ENCODE results near the gene MBD5.
A peak's percentile ranks its signal among the peaks of the same experiment; 100 is the strongest.

Gene MBD5

GRCh38 chr2:148184976-148185375 is 164.1 kb downstream of the MBD5 start:
- TF ChIP-seq CTCF (IDR thresholded peaks at IDR 0.05; ENCODE audit: low read depth, low read length, missing control alignments), result no peak
- DNase-seq (ENCODE audit: low read depth), result no peak
- in situ Hi-C loops (cut with HindIII; ENCODE audit: low sequenced_read_pairs), result no loop called here
- no peak overlapping the region for H3K4me3 ChIP-seq (ENCODE audit: low read depth, low read length)

- H3K4me3 ChIP-seq (ENCODE audit: low read depth, low read length), result no peak overlapping the region
- in situ Hi-C loops (cut with HindIII; ENCODE audit: low sequenced_read_pairs), result no loop called here
- no peak for DNase-seq (ENCODE audit: low read depth)
- TF ChIP-seq CTCF (IDR thresholded peaks at IDR 0.05; ENCODE audit: low read depth, low read length, missing control alignments), result no peak
Observed at GRCh38 chr2:148194882-148195281, 174.0 kb downstream of the MBD5 start.

GRCh38 chr2:148201075-148202004 is 180.4 kb downstream of the MBD5 start:
- H3K4me3 ChIP-seq (ENCODE audit: low read depth, low read length), result no peak overlapping the region
- in situ Hi-C loops (cut with HindIII; ENCODE audit: low sequenced_read_pairs), result no loop called here
- peak; percentile 19 for TF ChIP-seq CTCF (IDR thresholded peaks at IDR 0.05; ENCODE audit: low read depth, low read length, missing control alignments)
- DNase-seq (ENCODE audit: low read depth), result no peak

GRCh38 chr2:148202237-148202636 is 181.3 kb downstream of the MBD5 start:
- no peak for TF ChIP-seq CTCF (IDR thresholded peaks at IDR 0.05; ENCODE audit: low read depth, low read length, missing control alignments)

GRCh38 chr2:148207111-148207510 is 186.2 kb downstream of the MBD5 start:
- DNase-seq (ENCODE audit: low read depth), result no peak
- in situ Hi-C loops (cut with HindIII; ENCODE audit: low sequenced_read_pairs), result no loop called here
- TF ChIP-seq CTCF (IDR thresholded peaks at IDR 0.05; ENCODE audit: low read depth, low read length, missing control alignments), result no peak
- no peak overlapping the region for H3K4me3 ChIP-seq (ENCODE audit: low read depth, low read length)

More at GRCh38 chr2:148202237-148202636, 181.3 kb downstream of the MBD5 start:
- in situ Hi-C loops (cut with HindIII; ENCODE audit: low sequenced_read_pairs), result no loop called here
- H3K4me3 ChIP-seq (ENCODE audit: low read depth, low read length), result no peak overlapping the region
- no peak for DNase-seq (ENCODE audit: low read depth)

GRCh38 chr2:148209603-148210002 is 188.7 kb downstream of the MBD5 start:
- in situ Hi-C loops (cut with HindIII; ENCODE audit: low sequenced_read_pairs), result no loop called here
- no peak overlapping the region for H3K4me3 ChIP-seq (ENCODE audit: low read depth, low read length)
- DNase-seq (ENCODE audit: low read depth), result no peak
- no peak for TF ChIP-seq CTCF (IDR thresholded peaks at IDR 0.05; ENCODE audit: low read depth, low read length, missing control alignments)
